Kidney capillary endothelial cell (primary cell): Measurements from ENCODE around the gene TNFRSF14.

Experiments used
- DNase-seq: peaks from one replicate; pipeline ENCODE4 v3.0.0-alpha.2; 2018; ENCODE audit warnings: low spot score

Gene TNFRSF14

DNA sequence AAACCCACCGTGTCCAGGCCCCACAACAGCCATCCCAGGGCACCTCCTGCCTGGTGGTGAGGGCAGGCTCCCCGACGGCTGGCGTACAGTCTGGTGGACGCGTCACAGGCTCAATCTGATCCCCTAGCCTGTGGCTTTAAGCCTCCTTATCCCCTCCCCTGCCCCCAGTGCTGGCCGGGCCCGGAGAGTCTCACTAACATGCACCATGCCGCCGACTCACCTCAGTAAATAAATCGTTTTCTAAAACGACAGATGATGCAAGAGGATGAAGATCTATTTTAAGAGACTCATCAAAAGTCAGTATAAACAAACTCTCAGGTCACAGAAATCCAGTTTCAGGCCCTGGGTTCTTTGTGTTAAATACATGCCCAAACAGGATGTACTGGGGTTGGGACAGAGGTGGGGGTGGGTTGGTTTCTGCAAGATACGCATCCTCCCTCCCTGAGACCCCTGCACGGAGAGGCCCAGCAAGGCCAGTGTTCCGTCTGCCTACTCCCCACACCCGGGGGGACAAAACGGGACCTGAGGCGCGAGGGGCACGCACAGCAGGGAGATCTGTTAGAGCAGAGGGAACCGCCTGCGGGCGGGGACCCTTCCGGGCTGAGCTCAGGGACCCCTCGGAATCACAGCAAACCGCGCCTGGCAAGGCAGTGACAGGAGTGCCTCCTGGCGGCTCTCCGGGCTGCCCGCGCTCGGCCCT, 32.8 kb upstream of the TNFRSF14 start:
- no peak for DNase-seq

DNA sequence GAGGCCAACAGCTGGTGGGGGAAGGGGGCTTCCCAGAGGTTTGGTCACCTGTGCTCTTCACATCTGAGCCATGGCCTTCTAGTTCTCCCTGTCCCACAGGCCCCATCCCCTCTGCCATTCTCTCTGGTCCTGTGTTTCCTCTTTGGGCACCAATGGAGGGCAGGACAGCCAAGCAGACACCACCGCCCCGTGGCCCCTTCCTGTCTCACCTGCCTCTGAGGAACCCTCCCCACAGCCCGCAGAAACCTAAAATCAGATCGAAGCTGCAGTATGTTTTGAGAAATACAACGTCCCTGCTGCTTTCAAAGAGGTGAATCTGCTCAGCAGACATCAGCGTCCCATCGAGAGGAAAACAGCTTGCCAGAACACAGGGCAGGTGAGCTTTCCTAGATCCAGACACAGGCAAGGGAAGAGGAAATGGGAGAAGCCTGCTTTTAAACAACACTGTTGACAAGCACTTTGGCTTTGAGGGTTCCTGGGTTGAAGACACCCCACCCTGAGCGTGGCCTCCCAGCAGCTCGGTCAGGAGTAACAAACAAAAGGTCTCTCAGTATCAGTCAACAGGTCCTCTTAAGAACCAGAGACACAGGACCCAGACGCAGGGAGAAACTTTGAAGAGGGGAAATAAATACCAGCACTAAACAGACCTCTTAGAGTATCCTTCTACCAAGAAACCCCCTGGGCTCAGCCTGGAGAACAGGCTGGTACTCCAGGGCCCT, 32.1 kb upstream of the TNFRSF14 start:
- DNase-seq: no peak

DNA sequence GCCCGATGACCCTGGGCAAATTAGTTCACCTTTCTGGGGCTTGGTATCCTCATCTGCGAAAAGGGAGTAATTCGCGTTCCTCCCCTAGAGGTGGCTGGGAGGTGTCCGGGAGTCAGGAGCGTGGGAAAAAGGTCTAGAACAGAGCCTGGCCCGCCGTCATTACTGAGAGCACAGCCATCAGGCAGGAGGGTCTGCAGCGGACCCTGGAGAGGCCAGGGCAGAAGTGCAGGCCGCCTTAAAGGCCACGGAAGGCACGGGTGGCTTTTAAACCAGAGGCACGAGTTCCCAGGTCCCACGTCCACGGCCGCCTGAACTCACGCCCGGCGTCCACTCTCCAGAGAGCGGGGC, 30.6 kb upstream of the TNFRSF14 start:
- DNase-seq: no peak

DNA sequence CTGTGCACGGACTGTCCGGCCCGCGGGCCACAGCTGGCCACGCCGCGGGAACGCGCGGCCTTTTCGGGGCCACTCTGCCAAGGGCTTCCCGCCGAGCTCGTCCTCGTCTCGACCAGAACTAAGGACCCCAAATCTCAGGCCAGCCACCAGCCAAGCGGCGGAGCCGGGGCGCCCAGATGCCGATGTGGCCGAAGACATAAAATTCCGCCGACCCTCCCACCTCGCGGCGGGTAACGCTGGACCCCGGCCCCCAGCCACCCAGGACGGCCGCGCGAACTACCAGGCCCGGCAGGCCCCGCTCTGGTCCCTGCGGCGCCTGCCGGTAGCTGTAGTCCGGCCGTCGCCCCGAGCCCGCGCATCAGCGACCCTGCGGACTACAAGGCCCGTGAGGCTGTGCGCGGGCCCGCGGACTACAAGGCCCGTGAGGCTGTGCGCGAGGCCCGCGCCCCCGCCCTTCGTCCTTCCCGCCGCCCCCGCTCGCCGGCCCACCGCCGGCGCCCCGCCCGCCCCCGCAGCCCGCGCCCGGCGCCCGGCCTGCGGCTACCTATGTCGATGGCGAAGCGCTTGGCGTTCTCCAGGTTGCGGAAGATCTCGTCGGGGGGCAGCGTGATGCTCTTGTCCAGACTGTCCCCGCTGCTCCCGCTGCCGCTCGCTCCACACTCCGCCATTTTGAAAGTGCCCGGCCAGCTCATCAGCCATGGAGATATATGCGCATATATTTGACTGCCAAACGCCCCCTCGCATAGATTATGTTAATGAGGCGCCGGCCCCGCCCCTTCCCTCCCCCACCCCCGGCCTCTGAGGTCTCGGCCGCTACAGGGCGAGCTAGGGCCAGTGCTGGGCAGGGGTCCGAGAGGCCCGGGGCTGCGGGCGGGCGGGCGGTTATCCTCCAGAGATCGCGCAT, 30.0 kb upstream of the TNFRSF14 start, which contains the start of gene PANK4:
PANK4 (minus strand) TSS at position 677 of the 904 bp plus-strand sequence; CDS start at position 668, 9 bp downstream.
- peak; percentile 85 for DNase-seq

DNA sequence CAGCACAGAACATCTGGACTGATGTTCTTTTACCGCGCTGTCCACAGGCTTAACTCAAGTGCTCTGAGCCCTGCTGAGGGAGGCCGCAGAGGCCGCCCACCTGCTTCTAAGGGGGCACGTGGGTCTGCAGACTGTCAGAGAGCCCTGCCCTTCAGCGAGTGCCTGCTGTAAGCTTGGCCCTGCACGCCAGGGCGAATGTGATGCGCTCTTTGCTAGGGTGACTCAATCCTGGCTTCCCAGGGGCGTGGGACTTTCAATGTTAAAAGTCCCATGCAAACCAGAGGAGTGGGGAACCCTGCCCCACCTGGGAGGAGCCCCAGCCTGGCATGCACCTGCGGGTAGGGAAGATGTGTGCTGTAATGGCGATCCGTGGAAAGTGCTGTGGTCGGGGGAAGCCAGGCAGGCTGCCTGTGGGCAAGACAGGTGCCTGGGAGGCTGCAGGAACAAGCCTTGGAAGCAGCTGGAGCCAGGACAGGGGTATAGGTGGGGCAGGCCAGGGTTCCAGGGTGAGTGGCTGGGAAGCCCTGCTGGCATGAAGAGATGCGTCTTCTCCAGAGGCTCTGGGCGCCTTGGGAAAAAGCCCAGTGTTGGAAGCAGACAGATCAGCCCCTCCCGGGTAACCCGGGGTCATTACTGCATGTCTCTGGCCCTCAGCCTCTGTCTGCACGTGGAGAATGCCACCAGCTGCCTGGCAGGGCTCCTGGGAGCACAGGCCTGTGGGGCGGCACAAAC, 29.2 kb upstream of the TNFRSF14 start:
- no peak for DNase-seq

DNA sequence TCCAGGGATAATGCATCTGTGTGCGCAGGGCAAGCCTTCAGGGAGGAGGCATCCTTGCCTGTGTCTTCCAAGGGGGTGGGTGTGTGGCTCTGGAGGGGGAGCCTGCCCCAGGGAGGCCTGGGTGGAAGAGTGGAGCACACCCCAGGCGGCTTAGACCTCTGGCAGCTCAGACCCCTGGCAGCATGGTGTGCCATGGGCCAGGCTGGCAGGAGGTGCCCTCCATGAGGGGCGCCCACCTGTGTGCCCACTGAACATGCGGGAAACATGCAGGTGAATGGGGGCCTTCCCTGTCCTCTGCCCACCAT, 28.7 kb upstream of the TNFRSF14 start:
- no peak for DNase-seq

DNA sequence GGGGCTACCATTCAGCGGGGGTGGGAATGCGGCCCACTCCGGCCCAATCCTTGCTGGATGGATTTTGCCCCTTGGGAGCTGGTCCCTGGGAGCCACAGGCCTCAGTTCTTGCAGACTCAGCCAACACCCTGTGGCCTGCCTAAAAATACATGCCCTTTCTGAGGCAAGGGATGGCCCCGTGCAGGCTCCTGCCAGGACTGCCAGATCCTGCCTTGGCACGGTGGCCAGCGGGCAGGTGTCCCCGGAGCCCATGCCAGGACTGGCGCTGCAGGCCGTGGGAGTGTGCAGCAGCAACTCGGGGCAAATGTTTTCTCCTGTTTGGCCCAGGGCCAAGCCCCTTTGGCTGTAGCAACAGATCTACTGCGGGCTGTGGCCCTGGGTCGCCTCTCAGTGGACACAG, 28.2 kb upstream of the TNFRSF14 start:
- DNase-seq: no peak

DNA sequence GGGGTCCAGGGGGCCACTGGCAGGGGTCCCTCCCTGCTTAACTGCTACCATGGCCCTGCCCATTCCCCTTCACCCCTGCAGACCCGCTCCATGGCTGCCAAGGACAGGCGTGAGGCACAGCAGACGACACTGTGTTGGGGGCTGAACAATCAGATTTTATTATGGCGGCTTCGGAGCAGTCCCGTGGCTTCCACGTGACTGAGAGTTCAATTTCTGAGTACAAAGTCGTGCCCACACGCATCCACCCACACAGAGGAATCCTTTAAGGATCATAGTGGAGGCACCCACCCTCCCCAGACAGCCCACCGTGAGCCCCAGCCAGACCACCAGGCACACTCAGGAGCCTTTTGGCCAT, 27.6 kb upstream of the TNFRSF14 start:
- DNase-seq: no peak

DNA sequence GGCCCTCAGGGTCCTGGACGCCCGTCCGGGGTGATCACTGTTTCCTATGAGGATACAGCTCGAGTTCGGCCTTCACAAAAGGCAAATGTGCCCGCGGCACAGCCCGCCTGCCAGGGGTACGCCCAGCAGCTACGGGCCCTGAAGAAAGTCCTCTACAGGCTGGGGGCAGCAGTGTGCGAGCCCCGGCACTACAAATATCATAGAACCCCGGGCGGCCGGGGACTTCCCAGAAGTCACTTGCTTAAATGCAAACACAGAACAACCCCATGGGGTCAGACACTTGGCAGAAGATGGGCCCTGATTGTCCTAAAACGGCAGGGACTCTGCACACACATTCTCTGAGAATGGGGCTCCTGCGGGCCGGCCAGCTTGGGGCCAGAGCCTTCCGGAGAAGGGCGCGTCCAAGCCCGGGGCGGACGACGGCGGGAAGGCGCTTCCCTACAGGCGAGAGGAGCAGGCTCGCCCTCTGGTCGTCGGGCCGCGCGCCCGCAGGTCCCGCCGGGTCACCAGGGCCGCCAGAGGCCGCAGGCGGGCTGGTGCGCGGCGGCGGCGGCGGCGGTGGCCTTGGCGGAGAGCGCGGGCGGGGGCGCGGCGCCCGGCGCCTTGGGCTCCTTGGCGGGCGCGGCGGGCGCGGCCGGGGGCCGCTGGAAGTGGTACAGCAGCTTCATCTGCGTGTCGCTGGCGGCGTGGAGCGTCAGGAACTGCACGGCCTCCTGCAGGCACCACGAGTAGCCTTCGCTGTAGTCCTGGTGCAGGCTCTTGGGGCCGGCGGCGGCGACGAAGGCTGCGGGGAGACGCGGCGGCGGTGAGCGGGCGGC, 27.0 kb upstream of the TNFRSF14 start:
- DNase-seq: peak; percentile 27

DNA sequence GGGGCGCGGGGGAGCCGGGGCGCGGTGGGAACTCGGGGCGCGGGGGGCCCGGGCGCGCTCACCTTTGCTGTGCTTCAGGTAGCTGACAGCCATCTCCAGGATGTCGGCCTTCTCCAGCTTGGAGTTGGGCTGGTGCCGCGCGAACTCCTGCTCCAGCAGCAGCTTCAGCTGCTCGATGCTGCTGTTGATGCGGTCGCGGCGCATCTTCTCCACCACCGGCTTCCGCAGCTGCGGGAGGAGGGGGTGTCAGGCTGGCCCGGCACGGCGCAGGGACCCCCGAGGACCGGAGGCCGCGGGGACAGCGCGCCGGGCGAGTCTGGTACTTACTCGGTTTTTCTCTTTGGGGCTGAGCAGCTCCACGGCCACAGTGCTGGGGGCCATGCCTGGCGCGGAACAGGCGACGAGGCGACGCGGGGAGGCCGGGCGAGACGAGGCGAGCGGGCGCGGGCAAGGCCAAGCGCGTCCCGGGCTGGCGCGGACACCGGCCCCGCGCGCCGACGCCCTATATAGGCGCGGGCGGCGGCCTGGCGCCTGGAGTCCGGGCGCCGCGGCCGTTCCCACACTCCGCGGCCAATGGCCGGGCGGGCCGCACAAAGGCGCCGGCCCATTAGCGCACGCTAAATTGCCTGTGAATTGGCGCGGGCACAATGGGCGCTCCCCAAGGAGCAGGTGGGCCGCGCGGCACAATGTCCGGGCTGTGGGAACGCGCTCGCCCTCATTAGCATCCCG, 26.2 kb upstream of the TNFRSF14 start, which contains the start of gene HES5:
HES5 (minus strand) TSS at position 480 of the 729 bp plus-strand sequence; CDS start at position 381, 99 bp downstream.
- DNase-seq: no peak

DNA sequence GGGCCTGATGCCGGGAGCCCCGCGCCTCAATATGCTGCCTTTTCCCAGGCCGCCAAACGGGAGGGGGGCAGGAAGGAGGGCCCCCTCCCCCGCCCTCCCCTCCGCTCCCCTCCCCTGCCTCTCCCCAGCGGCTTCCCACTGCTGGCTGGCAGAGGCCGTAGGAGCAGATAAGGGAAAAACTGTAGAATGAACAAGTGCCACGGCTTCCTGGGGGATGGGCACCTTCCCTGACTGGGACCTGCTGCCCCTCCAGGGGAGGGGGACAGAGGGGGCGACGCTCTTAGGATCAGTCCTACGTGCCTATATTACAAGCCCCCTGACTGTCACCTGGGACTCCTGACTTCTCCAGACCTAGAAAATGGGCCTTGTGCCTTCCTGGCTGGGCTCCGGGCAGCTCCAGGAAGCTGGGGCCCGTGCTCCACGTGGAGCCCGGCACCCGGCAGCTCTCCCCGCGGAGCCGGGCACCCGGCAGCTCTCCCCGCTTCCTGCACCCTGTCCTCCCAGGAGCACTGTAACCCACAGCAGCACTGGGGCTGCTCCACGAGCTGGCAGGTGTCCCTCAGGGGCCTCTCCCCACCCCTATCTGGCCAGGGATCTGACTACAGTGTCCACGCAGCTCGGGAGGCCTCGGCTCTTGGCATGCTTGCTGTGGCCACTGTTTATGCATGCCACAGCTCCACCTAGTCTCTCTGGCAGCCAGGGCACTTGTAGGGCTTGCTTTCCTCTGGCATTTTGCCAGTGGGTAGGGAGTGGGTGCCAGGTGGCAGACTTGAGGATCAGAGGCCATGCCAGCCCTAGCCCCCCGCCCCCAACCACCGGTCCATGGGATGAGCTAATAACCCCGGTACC, 25.4 kb upstream of the TNFRSF14 start:
- no peak for DNase-seq

DNA sequence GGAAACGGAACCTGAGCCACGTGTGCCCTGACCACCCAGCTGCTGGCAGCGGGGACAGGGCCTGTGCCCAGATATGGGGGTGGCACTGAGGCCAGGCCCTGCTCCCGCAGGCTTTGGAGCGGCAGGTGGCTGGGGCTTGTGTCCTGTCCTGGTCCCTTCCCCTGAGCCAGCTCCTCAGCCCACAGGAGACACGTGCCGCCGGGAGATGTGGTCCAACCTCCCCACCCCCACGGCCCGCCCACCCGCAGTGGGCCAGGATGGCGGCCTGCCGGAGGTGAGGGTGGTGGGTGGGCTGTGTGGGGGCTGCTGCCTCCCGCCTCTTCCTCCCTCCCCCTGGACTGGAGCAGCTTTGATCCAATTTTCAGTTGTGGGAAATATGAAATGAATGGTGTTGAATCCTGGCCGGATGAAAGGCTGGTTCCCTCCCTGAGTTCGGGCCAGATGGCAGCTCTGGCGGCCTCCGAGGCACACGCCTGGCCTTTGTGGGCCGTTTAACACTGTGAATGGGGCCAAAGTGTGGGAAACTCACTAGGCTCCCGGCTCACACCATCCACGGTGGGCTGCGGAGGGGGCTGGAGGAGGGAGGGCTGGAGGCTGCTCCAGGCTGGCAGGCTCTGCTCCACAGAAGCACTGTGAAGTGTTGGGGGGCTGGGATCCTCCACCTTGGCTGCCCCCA, 23.5 kb upstream of the TNFRSF14 start:
- no peak for DNase-seq

DNA sequence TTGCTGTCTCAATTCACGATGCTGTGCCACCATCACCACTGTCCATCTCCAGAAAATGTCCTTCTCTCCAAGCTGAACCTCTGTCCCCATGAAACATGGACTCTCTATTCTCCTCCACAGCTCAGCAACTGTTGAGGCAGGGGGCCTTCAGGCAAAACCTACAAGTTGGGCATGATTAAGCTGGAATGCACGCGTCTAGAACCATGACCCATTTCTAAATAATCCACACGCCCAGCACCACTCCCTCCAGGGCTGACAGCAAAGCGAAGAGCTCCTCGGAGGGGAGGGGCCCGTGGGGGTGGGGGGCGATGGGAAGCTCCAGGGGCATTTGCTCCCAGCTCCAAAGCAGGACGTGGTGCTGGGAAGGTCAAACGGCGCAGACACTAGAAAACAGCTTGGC, 22.8 kb upstream of the TNFRSF14 start:
- no peak for DNase-seq

DNA sequence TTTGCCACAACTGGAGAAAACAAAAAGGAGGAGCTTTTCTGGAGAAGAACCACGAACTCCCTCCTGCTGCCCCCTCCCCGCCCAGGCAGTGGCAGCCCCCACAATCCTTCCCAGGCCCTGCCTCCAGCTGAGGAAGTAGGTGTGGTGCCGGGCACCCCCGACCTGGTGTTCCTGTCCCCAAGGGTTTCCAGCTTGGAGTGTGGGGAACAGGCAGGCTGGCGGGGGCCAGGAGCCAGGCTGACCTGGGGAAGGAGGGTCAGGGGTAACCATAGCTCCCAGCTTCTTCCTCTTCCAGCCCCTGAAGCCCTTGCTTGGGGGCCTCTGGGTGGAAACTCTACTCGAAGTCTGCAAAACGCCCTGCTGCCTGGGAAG, 21.9 kb upstream of the TNFRSF14 start:
- DNase-seq: no peak

DNA sequence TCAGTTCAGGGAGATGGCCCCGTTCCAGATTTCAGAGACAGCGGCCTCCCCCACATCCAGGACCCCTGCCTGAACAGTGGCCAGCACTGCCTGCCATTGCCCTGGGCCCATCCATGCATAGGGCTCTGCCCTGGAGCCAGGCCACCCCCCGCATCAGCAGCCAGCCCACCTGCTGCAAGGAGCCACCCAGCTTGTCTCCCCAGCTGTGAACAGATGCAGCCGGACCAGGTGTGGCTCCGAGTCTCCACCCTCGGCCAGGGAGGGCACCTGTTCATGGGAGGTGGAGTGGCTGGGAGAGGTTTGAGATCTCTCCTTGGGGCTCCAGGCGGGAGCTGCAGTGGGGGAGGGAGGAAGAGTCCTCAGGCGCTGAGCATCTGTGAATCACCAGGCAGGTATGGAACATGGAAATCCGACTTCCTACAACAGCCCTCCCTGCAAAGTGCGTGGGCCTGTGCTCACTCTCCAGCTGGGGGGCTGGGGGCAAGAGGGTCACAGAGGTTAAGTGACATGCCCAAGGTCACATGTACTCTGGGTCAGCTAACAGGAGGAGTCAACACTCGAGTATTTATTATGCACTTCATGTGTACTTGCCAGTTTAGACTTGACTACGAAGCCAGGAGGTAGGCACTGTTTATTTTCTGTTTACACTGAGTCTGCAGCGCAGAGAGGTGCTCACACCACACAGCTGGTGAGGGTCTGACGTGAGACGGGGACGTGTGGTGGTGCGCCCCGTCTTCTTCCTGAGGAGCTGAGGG, 21.3 kb upstream of the TNFRSF14 start:
- no peak for DNase-seq

DNA sequence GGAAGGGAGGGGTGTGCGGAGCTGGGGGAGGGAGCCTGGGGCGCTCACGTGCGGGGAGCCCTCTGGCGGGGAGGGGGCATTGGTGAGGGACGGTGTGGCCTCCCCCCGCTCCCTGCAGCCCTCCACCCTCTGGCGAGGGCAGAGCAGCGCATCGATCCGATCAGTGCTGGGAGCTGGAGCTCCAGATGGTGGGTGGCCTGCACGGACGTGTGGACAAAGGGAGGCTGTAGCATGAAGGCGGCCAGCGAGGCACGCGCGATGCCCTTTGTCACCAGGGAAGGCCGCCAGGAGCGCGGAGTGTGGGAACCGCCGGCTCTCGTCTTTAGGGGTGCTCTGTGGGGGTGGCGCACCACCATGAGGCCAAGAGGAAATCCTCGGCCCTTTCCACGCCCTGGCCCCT, 20.7 kb upstream of the TNFRSF14 start:
- no peak for DNase-seq

DNA sequence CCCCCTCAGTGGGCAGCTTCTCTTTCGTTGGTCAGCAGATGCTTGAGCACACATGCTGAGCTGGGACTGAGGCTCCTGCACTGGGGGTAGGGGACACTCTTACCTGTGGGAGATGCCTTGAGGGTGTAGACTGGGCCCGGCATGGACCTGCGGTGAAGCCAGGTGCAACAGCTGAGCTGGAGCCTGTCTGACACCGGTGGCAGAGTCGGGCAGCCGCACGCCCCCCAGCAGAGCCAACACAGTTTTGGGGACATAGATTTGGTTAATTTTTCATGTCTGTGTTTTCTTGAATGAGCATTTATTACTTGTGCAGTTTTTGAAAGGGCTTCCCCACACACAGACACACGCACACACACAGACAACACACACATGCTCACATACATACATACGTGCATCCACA, 20.2 kb upstream of the TNFRSF14 start:
- DNase-seq: no peak

DNA sequence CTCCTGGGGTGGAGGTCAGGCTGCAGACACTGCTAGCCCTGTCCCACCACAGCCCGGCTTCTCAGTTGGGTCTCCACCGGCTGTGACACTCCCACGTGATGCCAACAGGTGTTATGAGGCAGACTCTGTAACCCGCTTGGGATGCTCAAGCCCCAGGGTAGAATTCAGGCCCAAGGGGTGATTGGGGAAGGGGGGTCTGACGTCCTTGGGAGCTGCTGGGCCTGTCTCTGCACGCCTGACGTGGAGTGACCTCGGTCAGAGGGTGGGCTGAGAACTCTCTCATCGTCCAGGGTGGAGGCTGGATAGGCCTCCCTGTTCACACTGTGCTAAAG, 18.4 kb upstream of the TNFRSF14 start:
- no peak for DNase-seq

DNA sequence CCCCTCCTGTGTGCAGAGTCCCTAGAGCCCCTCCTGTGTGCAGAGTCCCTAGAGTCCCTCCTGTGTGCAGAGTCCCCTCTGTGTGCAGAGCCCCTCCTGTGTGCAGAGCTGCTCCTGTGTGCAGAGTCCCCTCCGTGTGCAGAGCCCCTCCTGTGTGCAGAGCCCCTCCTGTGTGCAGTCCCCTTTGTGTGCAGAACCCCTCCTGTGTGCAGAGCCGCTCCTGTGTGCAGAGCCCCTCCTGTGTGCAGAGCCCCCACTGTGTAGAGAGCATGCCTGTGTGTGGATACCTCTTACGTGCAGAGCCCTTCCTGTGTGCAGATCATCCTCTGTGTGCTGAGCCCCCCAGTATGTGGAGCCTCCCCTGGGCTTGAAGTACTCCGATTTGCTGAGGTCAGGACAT, 17.8 kb upstream of the TNFRSF14 start:
- DNase-seq: no peak
